ENCODE measurements around the gene CBX2. TPM values are rescaled to one million over a fixed set of nuclear protein-coding genes. Genes with fewer than 3 reads are reported as not detected.
A peak's percentile ranks its signal among the peaks of the same experiment; 100 is the strongest.

Gene CBX2
- total and polyA plus RNA-seq, 4 donors: 1.4 to 13.5 (median 3.0) TPM

GRCh38 chr17:79795795-79796443, 18.0 kb downstream of the CBX2 start:
- no peak for TF ChIP-seq CTCF (IDR thresholded peaks at IDR 0.05; ENCODE audit: control extremely low read depth, extremely low read depth)
- Histone ChIP-seq H3K27me3 (ENCODE audit: control insufficient read depth in 3 of 3, insufficient read depth in 3 of 3, low read length in 2 of 3) (peaks cover 2 to 47% (median 40%) of the 10 kb centered on the region in 3 donors), H3K4me1 (ENCODE audit: control insufficient read depth in 5 of 5, insufficient read depth in 5 of 5, low read length in 5 of 5) (peaks cover 0 to 65% (median 15%) of the 10 kb centered on the region in 5 donors), H3K9me3 (ENCODE audit: control insufficient read depth in 4 of 4, insufficient read depth in 3 of 4, low read length in 3 of 4) (no peaks in the 10 kb centered on the region), H3K9ac (ENCODE audit: insufficient read depth in 1 of 2, low read length in 2 of 2) (peak overlapping the region in 1 of 2 donors; percentile 33), H3K4me3 (no peak overlapping the region), H3K27ac (ENCODE audit: low read depth in 1 of 2, low read length in 1 of 2) (no peak overlapping the region), H3K36me3 (ENCODE audit: control insufficient read depth in 4 of 4, insufficient read depth in 4 of 4, low read length in 4 of 4) (peaks cover 0 to 7% (median 0%) of the 10 kb centered on the region in 4 donors)
- ATAC-seq (ENCODE audit: insufficient read depth, low FRiP score): no peak
- DNase-seq: no peak
- WGBS, 2 donors: 77% methylated on average over 8 of the region's 8 CpGs

- TF ChIP-seq CTCF (IDR thresholded peaks at IDR 0.05; ENCODE audit: control extremely low read depth, extremely low read depth): no peak
- DNase-seq: no peak
- Histone ChIP-seq H3K9ac (ENCODE audit: insufficient read depth in 1 of 2, low read length in 2 of 2) (peak overlapping the region in 1 of 2 donors; percentile 33), H3K4me1 (ENCODE audit: control insufficient read depth in 5 of 5, insufficient read depth in 5 of 5, low read length in 5 of 5) (peaks cover 0 to 67% (median 19%) of the 10 kb centered on the region in 5 donors), H3K27me3 (ENCODE audit: control insufficient read depth in 3 of 3, insufficient read depth in 3 of 3, low read length in 2 of 3) (peaks cover 4 to 46% (median 39%) of the 10 kb centered on the region in 3 donors), H3K27ac (ENCODE audit: low read depth in 1 of 2, low read length in 1 of 2) (peak overlapping the region in 1 of 2 donors; percentile 90), H3K36me3 (ENCODE audit: control insufficient read depth in 4 of 4, insufficient read depth in 4 of 4, low read length in 4 of 4) (peaks cover 0 to 7% (median 0%) of the 10 kb centered on the region in 4 donors), H3K4me3 (peak overlapping the region; percentile 48), H3K9me3 (ENCODE audit: control insufficient read depth in 4 of 4, insufficient read depth in 3 of 4, low read length in 3 of 4) (no peaks in the 10 kb centered on the region)
- 1% methylated on average over 19 of the region's 19 CpGs for WGBS, 2 donors
- no peak for ATAC-seq (ENCODE audit: insufficient read depth, low FRiP score)
Measured at GRCh38 chr17:79796444-79796762, 18.5 kb downstream of the CBX2 start.

- Histone ChIP-seq H3K36me3 (ENCODE audit: control insufficient read depth in 4 of 4, insufficient read depth in 4 of 4, low read length in 4 of 4) (peaks cover 0 to 7% (median 0%) of the 10 kb centered on the region in 4 donors), H3K4me3 (peak within 1 kb of the TSS; percentile 48), H3K27ac (ENCODE audit: low read depth in 1 of 2, low read length in 1 of 2) (peak within 1 kb of the TSS; percentile 47 to 90), H3K4me1 (ENCODE audit: control insufficient read depth in 5 of 5, insufficient read depth in 5 of 5, low read length in 5 of 5) (peaks cover 0 to 67% (median 18%) of the 10 kb centered on the region in 5 donors), H3K9me3 (ENCODE audit: control insufficient read depth in 4 of 4, insufficient read depth in 3 of 4, low read length in 3 of 4) (no peaks in the 10 kb centered on the region), H3K9ac (ENCODE audit: insufficient read depth in 1 of 2, low read length in 2 of 2) (peak within 1 kb of the TSS; percentile 33 to 53), H3K27me3 (ENCODE audit: control insufficient read depth in 3 of 3, insufficient read depth in 3 of 3, low read length in 2 of 3) (peaks cover 5 to 46% (median 39%) of the 10 kb centered on the region in 3 donors)
- DNase-seq (peak; percentile 100), ATAC-seq (ENCODE audit: insufficient read depth, low FRiP score) (peak; percentile 96)
- WGBS, 2 donors: 1% methylated on average over 53 to 79 of the region's 79 CpGs
- TF ChIP-seq CTCF (IDR thresholded peaks at IDR 0.05; ENCODE audit: control extremely low read depth, extremely low read depth): peak; percentile 12
Measured at GRCh38 chr17:79796763-79797491, 19.0 kb downstream of the CBX2 start, which contains the start of gene CBX8. TSS of gene CBX8 (minus strand) at chr17:79797077. CDS start at chr17:79796998, 79 bp downstream.

Measured in lung (tissue), 12 donors.